Peyer's patch (tissue), 4 donors: ENCODE measurements around the gene PHAX. TPM values are rescaled to one million over a fixed set of nuclear protein-coding genes. Genes with fewer than 3 reads are reported as not detected.
A peak's percentile ranks its signal among the peaks of the same experiment; 100 is the strongest.
"Not testable (repeated sequence)": the region's sequence is repeated elsewhere in the genome, so short reads cannot be mapped to it uniquely, and the experiment has no call there.

Experiments
- DNase-seq, 3 donors: peaks; one replicate each; pipeline ENCODE4 v3.0.0-alpha.2; 2017 to 2019
- H3K27ac ChIP-seq, 4 donors: fragments of 200-600 bp; sonication (generic); one replicate each; pipeline ENCODE4 v1.5.1; 2016 to 2019
- H3K27me3 ChIP-seq, 2 donors: fragments of 200-600 bp; sonication (generic); one replicate each; pipeline ENCODE4 v1.5.1; 2019
- H3K36me3 ChIP-seq, 3 donors: fragments of 200-600 bp; sonication (generic); one replicate each; pipeline ENCODE4 v1.5.1; 2016 to 2019
- H3K4me1 ChIP-seq, 4 donors: fragments of 200-600 bp; sonication (generic); one replicate each; pipeline ENCODE4 v1.5.1; 2016 to 2019
- H3K4me3 ChIP-seq, 4 donors: fragments of 200-600 bp; sonication (generic); 1 replicate in 3 of 4; 2 replicates in 1 of 4; pipeline ENCODE4 v1.5.1; 2016 to 2019; ENCODE audit warnings: mild to moderate bottlenecking in 1 of 4
- H3K9me3 ChIP-seq, 4 donors: fragments of 200-600 bp; sonication (generic); one replicate each; pipeline ENCODE4 v1.5.1; 2016 to 2019; ENCODE audit warnings: mild to moderate bottlenecking in 1 of 4
- CTCF ChIP-seq, 6 experiments: fragments of 450-650 bp in 4 of 6; fragments of 200-600 bp in 2 of 6; sonication (generic) in 1 of 6; IDR thresholded peaks; one replicate each; pipeline ENCODE4 v1.5.1; 2017 to 2019; ENCODE audit warnings: antibody characterized with exemption in 6 of 6, mild to moderate bottlenecking in 3 of 6, moderate library complexity in 1 of 6
- POLR2A ChIP-seq, 2 donors: fragments of 450-650 bp; IDR thresholded peaks; one replicate each; pipeline ENCODE4 v1.5.1; 2017; ENCODE audit warnings: antibody characterized with exemption in 2 of 2, mild to moderate bottlenecking in 2 of 2, moderate library complexity in 2 of 2
- total RNA-seq, 4 donors: library from RNA; depleted of rRNA; stranded (reverse); fragments of >200 nt; gene quantifications; one replicate each; pipeline ENCODE4 v1.1.0, GENCODE V29; 2016

PHAX gene
- total RNA-seq, 4 donors from 2014 or later = 25.6 to 31.4 (median 27.4) TPM

- TF ChIP-seq CTCF (IDR thresholded peaks at IDR 0.05) (no peak), POLR2A (IDR thresholded peaks at IDR 0.05) (no peak)
- Histone ChIP-seq H3K27ac (no peak overlapping the region), H3K4me3 (no peak overlapping the region), H3K9me3 (no peaks in the 10 kb centered on the region), H3K36me3 (no peaks in the 10 kb centered on the region), H3K27me3 (no peaks in the 10 kb centered on the region), H3K4me1 (no peaks in the 10 kb centered on the region)
- no peak for DNase-seq
These were observed 50.3 kb downstream of the PHAX start for GRCh38 chr5:126651013-126651577.

GRCh38 chr5:126656401-126657007 lies 55.8 kb downstream of the PHAX start:
- no peak overlapping the region for H3K4me3 ChIP-seq
- peak in 1 of 3 donors; percentile 62 for DNase-seq
- TF ChIP-seq POLR2A (IDR thresholded peaks at IDR 0.05) (no peak), CTCF (IDR thresholded peaks at IDR 0.05) (peak; percentile 53 to 91 (median 76))

DNA sequence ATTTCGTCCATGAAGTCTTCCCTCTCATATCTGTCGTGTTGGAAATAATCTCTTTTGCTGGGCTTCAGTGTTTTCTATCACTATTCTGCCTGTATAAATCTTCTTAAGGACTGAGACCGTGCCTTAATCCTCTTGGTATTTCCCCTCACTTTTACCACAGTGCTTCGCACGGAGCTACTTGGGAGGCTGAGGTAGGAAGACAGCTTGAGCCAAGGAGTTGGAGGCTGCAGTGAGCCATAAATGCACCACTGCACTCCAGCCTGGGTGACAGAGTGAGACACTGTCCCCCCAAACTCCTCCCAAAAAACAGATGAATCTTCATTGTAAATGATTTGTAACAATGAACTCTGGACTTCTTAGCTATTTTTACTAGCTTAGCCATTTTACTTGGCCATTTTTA lies 57.8 kb downstream of the PHAX start:
- Histone ChIP-seq H3K9me3 (no peaks in the 10 kb centered on the region), H3K4me3 (no peak overlapping the region), H3K27ac (no peak overlapping the region), H3K27me3 (no peaks in the 10 kb centered on the region), H3K4me1 (no peaks in the 10 kb centered on the region), H3K36me3 (no peaks in the 10 kb centered on the region)
- TF ChIP-seq POLR2A (IDR thresholded peaks at IDR 0.05) (no peak), CTCF (IDR thresholded peaks at IDR 0.05) (no peak)
- no peak for DNase-seq

More at GRCh38 chr5:126656401-126657007, 55.8 kb downstream of the PHAX start:
- Histone ChIP-seq H3K4me1 (no peaks in the 10 kb centered on the region), H3K9me3 (no peaks in the 10 kb centered on the region), H3K27ac (no peak overlapping the region), H3K27me3 (no peaks in the 10 kb centered on the region), H3K36me3 (no peaks in the 10 kb centered on the region)

DNA sequence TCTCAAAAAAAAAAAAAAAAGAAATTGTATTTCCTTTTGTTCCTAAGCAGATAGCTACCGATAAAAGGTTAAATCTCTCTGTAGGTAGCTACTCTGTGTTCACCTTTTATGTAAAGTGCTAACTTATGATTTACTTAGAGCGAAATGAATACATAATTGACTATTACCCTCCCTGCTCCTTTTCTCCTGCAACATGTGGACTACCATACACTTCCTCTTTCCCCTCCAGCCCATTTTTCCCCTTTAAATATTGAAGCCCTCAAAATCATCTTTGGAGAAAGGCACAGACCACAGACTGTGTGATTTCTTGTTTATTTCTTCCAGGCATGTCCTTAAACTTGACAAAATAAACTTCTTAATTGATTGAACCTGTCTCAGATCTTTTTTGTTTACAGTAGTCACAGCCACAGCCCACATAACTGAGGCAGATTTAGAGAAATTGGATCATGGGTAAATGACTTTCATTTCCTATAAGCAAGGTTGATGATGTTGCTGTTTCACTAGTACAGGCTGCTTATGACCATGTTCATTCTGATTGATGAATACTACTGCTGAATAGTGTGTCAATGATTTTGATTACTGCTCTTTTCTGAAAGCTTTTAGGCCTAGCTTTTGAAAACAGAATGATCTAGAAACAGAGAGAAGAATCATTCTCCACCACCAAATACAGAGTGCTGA lies 59.2 kb downstream of the PHAX start:
- no peak for DNase-seq

DNA sequence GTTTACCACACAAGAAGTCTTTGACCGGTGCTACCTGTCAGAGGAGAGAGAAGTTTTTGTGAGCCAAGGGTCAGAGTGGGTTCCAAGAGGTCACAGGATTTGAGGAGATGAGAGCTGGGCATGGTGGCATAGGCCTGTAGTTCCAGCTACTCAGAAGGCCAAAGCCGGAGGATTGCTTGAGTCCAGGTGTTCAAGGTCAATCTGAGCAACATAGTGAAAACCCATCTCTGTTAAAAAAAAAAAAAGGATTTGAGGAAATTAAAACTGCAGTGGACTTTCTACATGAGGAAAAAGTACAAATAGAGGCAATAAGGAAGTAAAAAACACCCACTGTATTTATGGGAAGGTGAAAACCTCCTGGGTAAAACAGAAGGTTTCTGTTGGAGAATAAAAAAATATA lies 63.8 kb downstream of the PHAX start:
- TF ChIP-seq CTCF (IDR thresholded peaks at IDR 0.05) (no peak), POLR2A (IDR thresholded peaks at IDR 0.05) (no peak)
- no peaks in the 10 kb centered on the region for H3K36me3 ChIP-seq
- H3K4me1 ChIP-seq = peaks cover 0 to 11% (median 0%) of the 10 kb centered on the region in 4 donors
- no peak for DNase-seq
- no peak overlapping the region for H3K4me3 ChIP-seq
- no peaks in the 10 kb centered on the region for H3K27me3 ChIP-seq
- peak overlapping the region in 1 of 4 donors; percentile 50 for H3K27ac ChIP-seq
- H3K9me3 ChIP-seq = peaks cover 0 to under 1% (median 0%) of the 10 kb centered on the region in 4 donors

More for the DNA sequence above, 59.2 kb downstream of the PHAX start:
- peaks cover 0 to 1% (median 0%) of the 10 kb centered on the region in 4 donors for H3K4me1 ChIP-seq
- H3K27ac ChIP-seq = no peak overlapping the region
- H3K9me3 ChIP-seq = no peaks in the 10 kb centered on the region
- H3K27me3 ChIP-seq = no peaks in the 10 kb centered on the region
- no peaks in the 10 kb centered on the region for H3K36me3 ChIP-seq
- no peak overlapping the region for H3K4me3 ChIP-seq
- no peak for TF ChIP-seq POLR2A (IDR thresholded peaks at IDR 0.05)
- TF ChIP-seq CTCF (IDR thresholded peaks at IDR 0.05) = no peak

DNA sequence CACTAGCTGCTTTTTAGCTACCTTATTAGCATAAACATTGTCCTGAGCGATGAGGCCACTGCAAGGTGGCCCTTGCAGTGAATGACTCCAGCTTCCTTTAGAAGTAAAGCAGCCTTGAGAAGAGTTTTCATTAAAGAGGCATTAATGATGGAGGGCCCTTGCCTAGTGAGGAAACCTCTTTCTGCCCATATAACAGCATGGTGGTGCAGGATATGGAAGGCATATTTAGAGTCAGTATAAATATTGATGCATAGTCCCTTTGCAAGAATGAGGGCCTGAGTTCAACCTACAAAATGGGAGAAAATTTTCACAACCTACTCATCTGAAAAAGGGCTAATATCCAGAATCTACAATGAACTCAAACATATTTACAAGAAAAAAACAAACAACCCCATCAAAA lies 69.4 kb downstream of the PHAX start:
- not testable (repeated sequence) for H3K4me1 ChIP-seq, H3K27ac ChIP-seq, H3K27me3 ChIP-seq, H3K9me3 ChIP-seq, H3K36me3 ChIP-seq, H3K4me3 ChIP-seq, DNase-seq

DNA sequence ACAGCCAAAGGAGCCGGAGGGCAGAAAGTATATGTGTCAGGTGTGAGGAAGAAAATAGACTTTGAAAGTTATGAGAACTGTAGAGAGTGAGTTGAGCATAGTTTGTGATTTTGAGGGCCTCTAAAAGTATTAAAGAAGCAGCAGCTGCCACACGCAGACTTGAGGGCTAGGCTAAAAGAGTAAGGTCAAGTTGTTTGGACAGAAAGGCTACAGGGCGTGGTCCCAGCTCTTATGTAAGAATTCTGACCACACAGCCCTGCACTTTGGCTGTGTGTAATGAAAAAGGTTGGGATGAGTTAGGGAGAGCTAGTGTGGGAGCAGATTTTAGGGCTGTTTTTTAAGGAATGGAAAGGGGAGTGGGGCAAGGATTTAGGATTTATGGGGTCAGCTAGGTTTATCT lies 70.9 kb downstream of the PHAX start:
- not testable (repeated sequence) for H3K36me3 ChIP-seq, H3K4me1 ChIP-seq, H3K27me3 ChIP-seq, H3K9me3 ChIP-seq, DNase-seq, H3K4me3 ChIP-seq, H3K27ac ChIP-seq
